Smooth muscle cell (in vitro differentiated cells): ENCODE results near the gene COX7B. TPM values are rescaled to one million over a fixed set of nuclear protein-coding genes. Genes with fewer than 3 reads are reported as not detected.

Experiments
- DNase-seq: peaks from one replicate; lab custom pipeline; 2025; ENCODE audit not compliant: unreplicated experiment; lab: John Stamatoyannopoulos, UW
- H2AFZ ChIP-seq: fragments of 200-600 bp; sonication (generic); 2 replicates; pipeline ENCODE4 v1.6.0; 2016; ENCODE audit warnings: antibody characterized with exemption, low read depth, mild to moderate bottlenecking
- H3F3A ChIP-seq: fragments of 200-600 bp; sonication (generic); 2 replicates; pipeline ENCODE4 v1.6.0; 2017; ENCODE audit warnings: antibody characterized with exemption, low read depth
- H3K27ac ChIP-seq: fragments of 200-600 bp; sonication (generic); 2 replicates; pipeline ENCODE4 v1.5.1; 2016; ENCODE audit warnings: low read depth, mild to moderate bottlenecking
- H3K27me3 ChIP-seq: fragments of 200-600 bp; sonication (generic); 2 replicates; pipeline ENCODE4 v1.6.1; 2016; ENCODE audit warnings: low read depth, mild to moderate bottlenecking
- H3K36me3 ChIP-seq: fragments of 200-600 bp; sonication (generic); 2 replicates; pipeline ENCODE4 v1.5.1; 2016; ENCODE audit warnings: low read depth
- H3K4me1 ChIP-seq: fragments of 200-600 bp; sonication (generic); 2 replicates; pipeline ENCODE4 v1.5.1; 2016; ENCODE audit warnings: low read depth
- H3K4me2 ChIP-seq: fragments of 200-600 bp; sonication (generic); 2 replicates; pipeline ENCODE4 v1.6.0; 2016; ENCODE audit warnings: mild to moderate bottlenecking
- H3K4me3 ChIP-seq: fragments of 200-600 bp; sonication (generic); 2 replicates; pipeline ENCODE4 v1.5.1; 2016; ENCODE audit warnings: mild to moderate bottlenecking
- H3K79me2 ChIP-seq: fragments of 200-600 bp; sonication (generic); 2 replicates; pipeline ENCODE4 v1.6.0; 2016; ENCODE audit warnings: low read depth, mild to moderate bottlenecking
- H3K9ac ChIP-seq: fragments of 200-600 bp; sonication (generic); 2 replicates; pipeline ENCODE4 v1.6.0; 2016; ENCODE audit warnings: low read depth
- H3K9me3 ChIP-seq: fragments of 200-600 bp; sonication (generic); replicated peaks from 2 replicates; pipeline ENCODE4 v1.5.1; 2016; ENCODE audit warnings: low read depth
- H4K20me1 ChIP-seq: fragments of 200-600 bp; sonication (generic); 2 replicates; pipeline ENCODE4 v1.6.0; 2016; ENCODE audit warnings: low read depth
- CTCF ChIP-seq: fragments of 200-600 bp; sonication (generic); IDR thresholded peaks from 2 replicates; pipeline ENCODE4 v1.5.1; 2017; ENCODE audit warnings: borderline replicate concordance, mild to moderate bottlenecking, antibody characterized with exemption; ENCODE audit not compliant: insufficient read depth, poor library complexity, severe bottlenecking
- WGBS: methylation state at CpG from one replicate; pipeline ENCODE4 v1.1.7; 2016; ENCODE audit warnings: low lambda C conversion rate; 5-methylcytosine and 5-hydroxymethylcytosine counted together
- polyA plus RNA-seq: library from polyadenylated mRNA; unstranded; fragments of >200 nt; fragmentation: Nextera tagmentation; extraction: Ambion mirVana; gene quantifications from 2 replicates; pipeline ENCODE4 v1.2.1, GENCODE V29; 2016
- total RNA-seq: library from RNA; depleted of rRNA; stranded (reverse); fragments of >200 nt; gene quantifications from 2 replicates; pipeline ENCODE4 v1.2.3, GENCODE V29; 2014

Gene COX7B
- total and polyA plus RNA-seq, 2 experiments from 2014 or later: 483 to 503 TPM

GRCh38 chrX:77925764-77926163 lies 26.5 kb downstream of the COX7B start:
- Histone ChIP-seq H3K79me2 (peaks cover 5% of the 10 kb centered on the region), H3K9ac (no peak overlapping the region), H3K4me1 (no peaks in the 10 kb centered on the region), H3K4me3 (no peak overlapping the region), H3K9me3 (no peaks in the 10 kb centered on the region), H4K20me1 (peaks cover 12% of the 10 kb centered on the region), H3F3A (no peaks in the 10 kb centered on the region), H3K27me3 (no peaks in the 10 kb centered on the region), H3K4me2 (no peak overlapping the region), H3K27ac (no peak overlapping the region), H3K36me3 (no peaks in the 10 kb centered on the region), H2AFZ (no peak overlapping the region)
- 72% methylated on average over 3 of the region's 3 CpGs for WGBS
- DNase-seq: no peak
- no peak for TF ChIP-seq CTCF

DNA sequence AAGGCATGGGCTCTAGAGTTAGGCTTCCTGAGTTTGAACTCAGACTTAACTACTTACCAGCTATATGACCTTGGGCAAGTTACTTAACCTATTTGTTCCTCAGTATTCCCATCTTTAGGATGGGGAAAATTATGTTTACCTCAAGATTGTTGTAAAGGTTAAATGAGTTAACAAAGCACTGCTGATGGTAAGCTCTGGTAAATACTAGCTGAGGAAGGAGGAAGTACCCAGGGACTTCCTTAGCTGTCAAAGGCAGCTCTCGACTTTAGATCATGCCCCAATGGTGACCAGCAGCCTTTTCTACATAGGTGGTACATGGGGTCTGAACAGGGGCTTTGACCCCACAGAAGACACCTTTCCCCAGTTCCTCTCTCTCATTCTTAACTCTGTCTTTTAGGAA lies 31.3 kb downstream of the COX7B start:
- Histone ChIP-seq H3K4me3 (no peak overlapping the region), H3K27me3 (no peaks in the 10 kb centered on the region), H3K4me1 (no peaks in the 10 kb centered on the region), H2AFZ (no peak overlapping the region), H3F3A (no peaks in the 10 kb centered on the region), H4K20me1 (no peaks in the 10 kb centered on the region), H3K79me2 (peaks cover 5% of the 10 kb centered on the region), H3K4me2 (no peak overlapping the region), H3K9me3 (no peaks in the 10 kb centered on the region), H3K27ac (no peak overlapping the region), H3K9ac (no peak overlapping the region), H3K36me3 (no peaks in the 10 kb centered on the region)
- no peak for TF ChIP-seq CTCF
- DNase-seq: no peak
- 83% methylated on average over 1 of the region's 1 CpG for WGBS

GRCh38 chrX:77935886-77936285 lies 36.6 kb downstream of the COX7B start:
- 68% methylated on average over 1 of the region's 1 CpG for WGBS
- Histone ChIP-seq H3K36me3 (no peaks in the 10 kb centered on the region), H3K4me2 (no peak overlapping the region), H4K20me1 (no peaks in the 10 kb centered on the region), H3F3A (no peaks in the 10 kb centered on the region), H3K27ac (no peak overlapping the region), H3K4me1 (no peaks in the 10 kb centered on the region), H3K9ac (no peak overlapping the region), H3K4me3 (no peak overlapping the region), H2AFZ (no peak overlapping the region), H3K79me2 (no peaks in the 10 kb centered on the region), H3K27me3 (no peaks in the 10 kb centered on the region), H3K9me3 (no peaks in the 10 kb centered on the region)
- DNase-seq: no peak
- no peak for TF ChIP-seq CTCF

GRCh38 chrX:77936299-77936698 lies 37.0 kb downstream of the COX7B start:
- Histone ChIP-seq H3K4me3 (no peak overlapping the region), H4K20me1 (no peaks in the 10 kb centered on the region), H3K79me2 (no peaks in the 10 kb centered on the region), H3F3A (no peaks in the 10 kb centered on the region), H3K4me2 (no peak overlapping the region), H3K27me3 (no peaks in the 10 kb centered on the region), H3K9ac (no peak overlapping the region), H3K9me3 (no peaks in the 10 kb centered on the region), H3K27ac (no peak overlapping the region), H3K4me1 (no peaks in the 10 kb centered on the region), H2AFZ (no peak overlapping the region), H3K36me3 (no peaks in the 10 kb centered on the region)
- no peak for DNase-seq
- TF ChIP-seq CTCF: no peak
